Measurements from ENCODE around the gene FILIP1L. TPM values are rescaled to one million over a fixed set of nuclear protein-coding genes. Genes with fewer than 3 reads are reported as not detected.
"Not testable (repeated sequence)": the region's sequence is repeated elsewhere in the genome, so short reads cannot be mapped to it uniquely, and the experiment has no call there.

FILIP1L gene
- total RNA-seq, 1 donor from 2014 or later: 41.5 TPM

DNA sequence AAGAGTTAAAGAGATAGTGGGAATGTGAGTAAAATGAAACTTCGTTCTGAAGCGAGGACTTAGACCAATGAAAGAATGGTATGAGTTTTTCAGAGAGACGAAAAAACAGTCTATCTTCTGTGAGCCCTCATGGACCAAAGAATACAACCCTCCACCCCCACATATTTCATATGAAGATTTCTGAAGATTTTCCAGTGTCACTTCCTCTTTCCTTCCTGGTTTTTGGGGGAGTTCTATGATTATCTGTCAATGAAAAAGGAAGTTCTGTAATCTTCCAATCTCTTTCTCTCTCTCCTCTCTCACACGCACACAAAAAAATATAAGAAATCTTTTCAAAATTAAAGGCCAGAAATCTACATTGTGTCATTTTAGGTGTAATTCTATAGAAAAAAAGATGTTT lies 269.0 kb downstream of the FILIP1L start:
- peak overlapping the region; percentile 58 for H3K27ac ChIP-seq

DNA sequence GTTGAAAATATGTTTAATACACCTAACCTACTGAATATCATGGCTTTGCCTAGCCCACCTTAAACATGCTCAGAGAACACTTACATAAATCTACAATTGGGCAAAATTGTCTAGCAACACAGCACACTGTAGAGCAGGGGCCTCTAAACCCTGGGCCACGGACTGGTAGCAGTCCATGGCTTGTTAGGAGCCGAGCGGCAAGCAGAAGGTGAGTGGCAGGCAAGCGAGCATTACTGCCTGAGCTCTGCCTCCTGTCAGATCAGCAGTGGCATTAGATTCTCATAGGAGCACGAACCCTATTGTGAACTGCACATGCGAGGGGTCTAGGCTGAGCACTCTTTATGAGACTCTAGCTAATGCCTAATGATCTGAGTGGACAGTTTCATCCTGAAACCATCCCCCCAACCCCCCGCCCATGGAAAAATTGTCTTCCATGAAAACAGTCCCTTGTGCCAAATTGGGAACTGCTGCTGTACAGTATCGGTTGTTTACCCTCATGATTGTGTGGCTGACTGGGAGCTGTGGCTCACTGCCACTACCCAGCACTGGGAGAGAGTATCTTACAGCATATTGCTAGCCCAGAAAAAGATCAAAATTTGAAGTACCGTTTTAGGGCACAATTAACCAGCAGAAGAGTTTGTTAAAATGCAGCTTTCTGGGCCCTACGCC lies 270.6 kb downstream of the FILIP1L start:
- peaks cover 27% of the 10 kb centered on the region for H3K4me1 ChIP-seq
- DNase-seq (ENCODE audit: extremely low spot score in 2 of 2): no peak
- no peaks in the 10 kb centered on the region for H3K27me3 ChIP-seq
- H3K36me3 ChIP-seq: no peaks in the 10 kb centered on the region
- no peaks in the 10 kb centered on the region for H3K9me3 ChIP-seq
- H3K27ac ChIP-seq: peak overlapping the region; percentile 37
- no peak for TF ChIP-seq POLR2A (IDR thresholded peaks at IDR 0.05)
- TF ChIP-seq, protein P1, sequence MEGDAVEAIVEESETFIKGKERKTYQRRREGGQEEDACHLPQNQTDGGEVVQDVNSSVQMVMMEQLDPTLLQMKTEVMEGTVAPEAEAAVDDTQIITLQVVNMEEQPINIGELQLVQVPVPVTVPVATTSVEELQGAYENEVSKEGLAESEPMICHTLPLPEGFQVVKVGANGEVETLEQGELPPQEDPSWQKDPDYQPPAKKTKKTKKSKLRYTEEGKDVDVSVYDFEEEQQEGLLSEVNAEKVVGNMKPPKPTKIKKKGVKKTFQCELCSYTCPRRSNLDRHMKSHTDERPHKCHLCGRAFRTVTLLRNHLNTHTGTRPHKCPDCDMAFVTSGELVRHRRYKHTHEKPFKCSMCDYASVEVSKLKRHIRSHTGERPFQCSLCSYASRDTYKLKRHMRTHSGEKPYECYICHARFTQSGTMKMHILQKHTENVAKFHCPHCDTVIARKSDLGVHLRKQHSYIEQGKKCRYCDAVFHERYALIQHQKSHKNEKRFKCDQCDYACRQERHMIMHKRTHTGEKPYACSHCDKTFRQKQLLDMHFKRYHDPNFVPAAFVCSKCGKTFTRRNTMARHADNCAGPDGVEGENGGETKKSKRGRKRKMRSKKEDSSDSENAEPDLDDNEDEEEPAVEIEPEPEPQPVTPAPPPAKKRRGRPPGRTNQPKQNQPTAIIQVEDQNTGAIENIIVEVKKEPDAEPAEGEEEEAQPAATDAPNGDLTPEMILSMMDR (IDR thresholded peaks at IDR 0.05): peak in 1 of 3 experiments; percentile 10
- TF ChIP-seq POLR2AphosphoS5 (IDR thresholded peaks at IDR 0.05; ENCODE audit: insufficient read depth in 1 of 2, low read depth in 1 of 2): no peak
- intact Hi-C loops (cut with DNase I): loop anchor here (10.0 kb wide), 1 partner anchor 311 kb away; no protein-coding TSS in a partner anchor
- no peak overlapping the region for H3K4me3 ChIP-seq

More for the DNA sequence above, 269.0 kb downstream of the FILIP1L start:
- H3K4me3 ChIP-seq: no peak overlapping the region
- H3K36me3 ChIP-seq: no peaks in the 10 kb centered on the region
- H3K4me1 ChIP-seq: peaks cover 27% of the 10 kb centered on the region
- H3K9me3 ChIP-seq: no peaks in the 10 kb centered on the region
- intact Hi-C loops (cut with DNase I): loop anchor here (10.0 kb wide), 1 partner anchor 309 kb away; no protein-coding TSS in a partner anchor
- no peak for TF ChIP-seq POLR2AphosphoS5 (IDR thresholded peaks at IDR 0.05; ENCODE audit: insufficient read depth in 1 of 2, low read depth in 1 of 2)
- no peak for TF ChIP-seq POLR2A (IDR thresholded peaks at IDR 0.05)
- no peak for DNase-seq (ENCODE audit: extremely low spot score in 2 of 2)
- no peaks in the 10 kb centered on the region for H3K27me3 ChIP-seq

- peak overlapping the region; percentile 49 for H3K27ac ChIP-seq
- no peaks in the 10 kb centered on the region for H3K27me3 ChIP-seq
- no peaks in the 10 kb centered on the region for H3K9me3 ChIP-seq
- intact Hi-C loops (cut with DNase I): loop anchor here (10.0 kb wide), 1 partner anchor 312 kb away; no protein-coding TSS in a partner anchor
- TF ChIP-seq POLR2A (IDR thresholded peaks at IDR 0.05) (no peak), POLR2AphosphoS5 (IDR thresholded peaks at IDR 0.05; ENCODE audit: insufficient read depth in 1 of 2, low read depth in 1 of 2) (peak in 1 of 2 donors; percentile 57)
- TF ChIP-seq, protein P1 (IDR thresholded peaks at IDR 0.05): peak; percentile 23 to 73 (median 57)
- H3K4me3 ChIP-seq: no peak overlapping the region
- DNase-seq (ENCODE audit: extremely low spot score in 2 of 2): no peak
- no peaks in the 10 kb centered on the region for H3K36me3 ChIP-seq
- H3K4me1 ChIP-seq: peaks cover 27% of the 10 kb centered on the region
Measured at GRCh38 chr3:99842826-99843589, 271.3 kb downstream of the FILIP1L start.

- not testable (repeated sequence) for H3K36me3 ChIP-seq; H3K27me3 ChIP-seq; H3K4me3 ChIP-seq; H3K27ac ChIP-seq; DNase-seq (ENCODE audit: extremely low spot score in 2 of 2); H3K9me3 ChIP-seq
- peaks cover 27% of the 10 kb centered on the region for H3K4me1 ChIP-seq
- intact Hi-C loops (cut with DNase I): loop anchor here (10.0 kb wide), 1 partner anchor 313 kb away; no protein-coding TSS in a partner anchor
Measured at GRCh38 chr3:99841949-99842348, 272.4 kb downstream of the FILIP1L start.

- intact Hi-C loops (cut with DNase I): loop anchor here (5.0 to 10.0 kb wide), 3 partner anchors 315 to 745 kb away; no protein-coding TSS in a partner anchor
- H3K4me3 ChIP-seq: no peak overlapping the region
- no peaks in the 10 kb centered on the region for H3K36me3 ChIP-seq
- peaks cover 12% of the 10 kb centered on the region for H3K4me1 ChIP-seq
- no peaks in the 10 kb centered on the region for H3K27me3 ChIP-seq
- H3K9me3 ChIP-seq: no peaks in the 10 kb centered on the region
- no peak for TF ChIP-seq POLR2AphosphoS5 (IDR thresholded peaks at IDR 0.05; ENCODE audit: insufficient read depth in 1 of 2, low read depth in 1 of 2)
- no peak for TF ChIP-seq POLR2A (IDR thresholded peaks at IDR 0.05)
- no peak for DNase-seq (ENCODE audit: extremely low spot score in 2 of 2)
- H3K27ac ChIP-seq: no peak overlapping the region
Measured at GRCh38 chr3:99839613-99840012, 274.7 kb downstream of the FILIP1L start.

GRCh38 chr3:99838755-99839154 lies 275.5 kb downstream of the FILIP1L start:
- no peaks in the 10 kb centered on the region for H3K36me3 ChIP-seq
- no peak overlapping the region for H3K27ac ChIP-seq
- no peaks in the 10 kb centered on the region for H3K27me3 ChIP-seq
- TF ChIP-seq POLR2AphosphoS5 (IDR thresholded peaks at IDR 0.05; ENCODE audit: insufficient read depth in 1 of 2, low read depth in 1 of 2) (no peak), POLR2A (IDR thresholded peaks at IDR 0.05) (no peak)
- TF ChIP-seq, protein P1 (IDR thresholded peaks at IDR 0.05): no peak
- no peak for DNase-seq (ENCODE audit: extremely low spot score in 2 of 2)
- peaks cover 4% of the 10 kb centered on the region for H3K4me1 ChIP-seq
- H3K9me3 ChIP-seq: no peaks in the 10 kb centered on the region
- no peak overlapping the region for H3K4me3 ChIP-seq
- intact Hi-C loops (cut with DNase I): loop anchor here (5.0 to 10.0 kb wide), 2 partner anchors 419 to 746 kb away; no protein-coding TSS in a partner anchor

Data from vagina (tissue), 2 donors.